Activated CD8-positive, alpha-beta memory T cell treated with anti-CD3 and anti-CD28 coated beads for 36 hours (primary cell): ENCODE results near the gene DARS1. TPM values are rescaled to one million over a fixed set of nuclear protein-coding genes. Genes with fewer than 3 reads are reported as not detected.

Experiments
- CTCF ChIA-PET: fragments of 350-600 bp; sonication (Branson Sonifier 250); formaldehyde crosslinking; loops from one replicate; lab custom pipeline; 2021; ENCODE audit warnings: antibody characterized with exemption; lab: Charles Lee
- POLR2A ChIA-PET: fragments of 350-600 bp; sonication (Branson Sonifier 250); formaldehyde crosslinking; loops from one replicate; lab custom pipeline; 2021; ENCODE audit warnings: antibody characterized with exemption; lab: Charles Lee
- total RNA-seq, 2 experiments: library from RNA; stranded (reverse); gene quantifications; one replicate each; pipeline ENCODE4 v1.2.3, GENCODE V29; 2021

Gene DARS1
- 100 to 1,000 TPM; 159 to 160 TPM for total RNA-seq

DNA sequence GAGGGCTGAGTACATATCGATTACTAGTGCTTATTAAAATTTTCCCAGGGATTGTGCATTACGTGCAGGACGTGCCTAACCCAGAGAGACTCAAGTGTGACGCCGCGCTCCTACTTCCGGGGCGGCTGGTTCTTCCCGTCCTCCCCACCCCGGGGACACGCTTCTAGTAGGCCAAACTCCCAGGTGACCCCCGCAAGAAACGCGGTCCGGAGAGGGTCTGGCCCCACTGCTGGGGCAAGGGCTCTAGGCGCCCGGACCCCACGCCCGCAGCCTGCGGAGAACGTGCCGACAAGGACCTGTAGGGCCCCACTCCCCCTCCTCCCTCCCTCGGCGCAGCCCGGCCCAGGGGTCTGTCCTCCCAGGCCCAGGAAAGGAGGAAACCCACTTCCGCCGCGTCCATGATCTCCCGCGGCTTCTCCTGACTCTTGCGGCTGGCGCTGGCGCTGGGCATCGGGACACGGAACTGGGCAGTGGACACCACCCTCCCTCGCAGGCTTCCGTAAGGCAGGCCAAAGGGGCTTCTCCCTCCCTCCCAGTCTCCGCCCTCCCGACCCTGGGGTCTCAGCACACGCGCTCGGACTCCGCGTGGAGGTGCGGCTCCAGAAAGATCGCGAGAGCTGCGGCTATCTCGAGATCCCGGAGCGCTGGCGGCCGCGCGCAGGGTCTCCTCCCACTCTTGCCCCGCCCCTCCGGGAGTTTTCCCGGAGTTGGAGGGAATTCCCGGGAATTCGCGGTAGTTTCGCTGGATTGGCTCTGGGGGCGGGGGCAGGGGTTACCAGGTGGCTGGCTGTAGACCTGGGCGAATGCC lies at the start of gene DARS1:
Gene DARS1 (minus strand): TSS at position 609 of the 808 bp plus-strand sequence. CDS start 158 bp downstream, at position 451.
- ChIA-PET CTCF (interaction anchor here (1.3 to 2.3 kb wide), 2 partner anchors 64 to 71 kb away, joined by 3 to 7 read pairs; no protein-coding TSS in a partner anchor), POLR2A (interaction anchor here (0.6 to 1.4 kb wide), 10 partner anchors 23 to 397 kb away, joined by 3 to 7 read pairs (median 4); no protein-coding TSS in a partner anchor)

DNA sequence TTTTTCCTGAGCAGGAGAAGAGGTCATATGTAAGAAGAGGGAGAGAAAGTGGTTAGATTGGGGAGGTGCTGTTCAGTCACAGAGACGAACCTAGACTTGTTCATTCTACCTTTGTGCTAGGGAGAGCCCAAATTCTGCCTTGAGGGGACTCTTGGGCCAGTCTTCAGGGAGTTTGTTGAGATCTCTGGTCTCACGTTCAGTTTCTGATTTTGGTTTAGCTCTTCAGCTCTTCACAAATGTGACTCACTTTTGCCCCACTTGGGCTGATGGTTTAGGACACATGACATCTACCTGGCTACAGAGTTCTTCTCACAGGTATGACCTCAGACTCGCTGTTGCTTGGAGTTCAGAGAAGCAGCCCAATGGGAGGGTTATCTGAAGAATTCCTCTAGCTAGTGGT lies 49.2 kb upstream of the DARS1 start:
- CTCF ChIA-PET: no interaction called here
- POLR2A ChIA-PET: no interaction called here

DNA sequence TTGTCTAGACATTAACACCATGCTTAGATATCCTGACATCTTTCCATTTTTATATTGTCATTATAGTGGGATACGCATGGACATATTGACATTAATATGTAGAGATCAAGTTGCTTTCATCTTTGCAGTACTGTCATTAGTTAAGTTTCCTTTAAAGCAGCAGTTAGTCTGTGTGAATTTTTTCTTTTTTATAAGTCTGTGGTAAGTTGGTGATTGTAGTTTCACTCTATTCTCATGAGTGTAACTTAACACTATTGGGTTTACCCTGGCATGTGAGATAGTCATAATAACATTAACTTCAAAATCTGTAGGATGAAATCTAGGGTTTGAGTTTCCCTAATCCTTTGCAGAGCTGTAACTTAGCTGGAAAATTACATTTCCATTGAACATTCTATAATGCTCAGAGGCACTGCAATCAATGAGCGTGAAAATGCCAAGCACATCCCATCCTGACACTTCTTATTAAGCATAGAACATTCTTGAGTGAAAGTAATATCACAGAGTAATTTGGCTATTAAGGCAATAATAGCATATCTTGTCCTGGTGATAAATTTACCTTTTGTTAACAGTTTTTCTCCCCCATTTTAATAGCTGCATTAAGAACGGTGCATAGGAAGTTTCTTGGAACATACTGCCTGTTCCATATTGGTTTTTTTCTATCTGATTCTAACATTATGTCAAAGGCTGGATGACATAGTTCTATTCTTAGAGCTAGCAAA lies 47.5 kb upstream of the DARS1 start:
- CTCF ChIA-PET: no interaction called here
- POLR2A ChIA-PET: no interaction called here

DNA sequence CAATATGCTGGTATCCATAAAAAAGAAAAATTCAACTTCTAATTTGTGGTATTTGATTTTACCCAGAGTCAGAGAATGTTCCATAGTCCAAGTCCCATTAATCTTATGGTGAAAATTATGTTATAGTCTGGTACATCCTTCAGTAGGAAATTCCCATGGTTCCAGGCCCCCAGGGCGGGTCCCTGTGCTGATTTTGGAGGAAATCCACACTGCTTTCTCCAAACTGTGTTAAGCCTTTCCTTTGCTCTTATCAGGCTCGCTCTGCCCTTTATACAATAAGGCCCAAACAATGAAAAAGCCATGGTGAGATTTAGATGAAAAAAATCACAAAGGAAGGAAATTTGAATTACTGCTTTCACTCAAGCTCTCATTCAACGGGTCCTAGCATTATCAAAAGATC lies 46.8 kb upstream of the DARS1 start:
- CTCF ChIA-PET: no interaction called here
- POLR2A ChIA-PET: no interaction called here

DNA sequence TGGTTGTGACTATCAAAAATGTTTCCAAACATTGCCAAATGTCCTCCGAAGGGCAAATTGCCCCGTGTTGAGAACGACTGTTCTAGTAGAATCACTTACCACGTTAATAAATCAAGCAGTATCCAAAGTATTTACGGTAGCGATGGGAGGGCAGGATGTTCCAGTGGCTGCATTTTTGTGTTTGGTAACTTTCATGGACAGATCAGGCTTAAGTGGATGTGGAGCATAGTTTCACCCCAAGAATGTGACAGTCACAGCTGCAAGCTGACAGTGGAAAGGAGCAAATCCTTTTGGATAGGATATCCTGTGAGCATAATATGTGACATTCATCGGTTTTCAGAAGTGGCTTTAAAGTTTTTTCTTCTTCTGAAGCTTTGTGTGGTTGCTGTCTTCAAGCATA lies 46.3 kb upstream of the DARS1 start:
- POLR2A ChIA-PET: interaction anchor here (0.6 kb wide), 1 partner anchor 89 kb away, joined by 3 read pairs; no protein-coding TSS in a partner anchor
- CTCF ChIA-PET: no interaction called here

DNA sequence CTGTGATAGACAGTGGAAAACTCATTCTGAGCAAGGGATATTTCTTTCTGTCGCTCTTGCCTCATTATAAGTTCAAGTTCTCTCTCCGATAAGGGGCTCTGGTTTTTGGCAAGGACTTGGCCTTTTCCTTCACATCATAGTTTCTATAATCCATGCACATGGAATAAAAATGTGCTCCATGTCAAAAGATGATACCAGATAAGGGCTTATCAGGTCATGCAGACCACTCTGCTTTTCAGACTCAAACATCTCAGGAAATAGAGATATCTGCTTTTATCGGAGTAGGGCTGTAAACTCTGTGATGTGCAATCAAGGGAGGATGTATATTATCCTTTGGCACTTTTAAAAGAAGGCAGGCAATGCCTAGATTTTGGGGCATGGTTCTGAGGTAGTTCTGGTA lies 45.0 kb upstream of the DARS1 start:
- ChIA-PET POLR2A (no interaction called here), CTCF (no interaction called here)

DNA sequence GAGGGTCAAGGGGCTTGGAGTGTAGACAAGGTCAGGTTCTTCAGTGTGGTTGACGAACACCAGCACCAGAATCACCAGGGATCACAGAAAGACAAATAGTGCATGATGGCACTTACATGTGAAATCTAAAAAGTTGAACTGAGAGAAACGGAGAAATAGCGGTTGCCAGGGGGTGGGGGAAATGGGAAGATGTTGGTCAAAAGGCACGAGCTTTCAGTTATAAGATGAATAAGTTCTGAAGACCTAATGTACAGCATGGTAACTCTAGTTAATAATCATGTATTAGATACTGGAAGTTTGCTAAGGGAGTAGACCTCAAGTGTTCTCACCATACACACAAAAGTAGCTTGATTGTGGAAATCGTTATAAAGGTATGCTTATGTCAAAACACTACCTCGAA lies 43.7 kb upstream of the DARS1 start:
- CTCF ChIA-PET: no interaction called here
- POLR2A ChIA-PET: no interaction called here

DNA sequence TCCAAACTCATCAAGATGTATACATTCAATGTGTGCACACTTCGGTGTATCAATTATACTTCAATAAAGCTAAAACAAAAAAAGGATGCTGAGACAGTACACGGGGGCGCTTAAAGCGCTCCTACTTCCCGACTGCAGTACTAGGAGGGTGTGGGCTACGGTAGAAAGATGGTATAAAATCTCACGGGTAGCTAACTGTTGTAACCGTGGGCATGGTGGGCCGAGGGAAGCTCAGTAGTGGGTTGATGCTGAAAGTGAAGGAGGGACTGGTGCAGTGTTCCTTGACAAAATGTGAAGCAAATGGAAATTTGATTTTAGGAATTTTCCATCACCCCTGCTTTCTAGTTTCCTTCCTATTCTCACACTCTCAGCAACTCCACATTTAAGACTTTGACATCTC lies 42.6 kb upstream of the DARS1 start:
- ChIA-PET POLR2A (no interaction called here), CTCF (no interaction called here)

DNA sequence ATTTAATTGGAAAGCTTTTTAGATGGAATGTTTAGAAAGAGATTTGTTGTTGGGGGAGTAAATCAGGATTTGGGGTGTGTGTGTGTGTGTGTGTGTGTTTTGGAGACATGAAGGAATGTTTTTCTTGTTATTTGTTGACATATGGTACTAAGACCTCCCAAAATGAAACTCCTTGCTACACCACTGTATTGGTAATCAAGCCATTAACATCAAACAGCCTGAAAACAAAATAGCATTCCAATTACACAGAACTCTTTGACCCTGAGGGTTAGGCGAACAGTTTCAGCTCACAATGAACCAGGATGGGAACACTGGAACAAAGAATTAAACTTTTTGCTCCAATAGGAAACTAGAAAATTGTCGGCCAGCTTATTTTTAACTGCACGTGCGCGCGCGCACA lies 41.7 kb upstream of the DARS1 start:
- ChIA-PET POLR2A (interaction anchor here (0.6 kb wide), 1 partner anchor 80 kb away, joined by 4 read pairs; no protein-coding TSS in a partner anchor), CTCF (no interaction called here)

DNA sequence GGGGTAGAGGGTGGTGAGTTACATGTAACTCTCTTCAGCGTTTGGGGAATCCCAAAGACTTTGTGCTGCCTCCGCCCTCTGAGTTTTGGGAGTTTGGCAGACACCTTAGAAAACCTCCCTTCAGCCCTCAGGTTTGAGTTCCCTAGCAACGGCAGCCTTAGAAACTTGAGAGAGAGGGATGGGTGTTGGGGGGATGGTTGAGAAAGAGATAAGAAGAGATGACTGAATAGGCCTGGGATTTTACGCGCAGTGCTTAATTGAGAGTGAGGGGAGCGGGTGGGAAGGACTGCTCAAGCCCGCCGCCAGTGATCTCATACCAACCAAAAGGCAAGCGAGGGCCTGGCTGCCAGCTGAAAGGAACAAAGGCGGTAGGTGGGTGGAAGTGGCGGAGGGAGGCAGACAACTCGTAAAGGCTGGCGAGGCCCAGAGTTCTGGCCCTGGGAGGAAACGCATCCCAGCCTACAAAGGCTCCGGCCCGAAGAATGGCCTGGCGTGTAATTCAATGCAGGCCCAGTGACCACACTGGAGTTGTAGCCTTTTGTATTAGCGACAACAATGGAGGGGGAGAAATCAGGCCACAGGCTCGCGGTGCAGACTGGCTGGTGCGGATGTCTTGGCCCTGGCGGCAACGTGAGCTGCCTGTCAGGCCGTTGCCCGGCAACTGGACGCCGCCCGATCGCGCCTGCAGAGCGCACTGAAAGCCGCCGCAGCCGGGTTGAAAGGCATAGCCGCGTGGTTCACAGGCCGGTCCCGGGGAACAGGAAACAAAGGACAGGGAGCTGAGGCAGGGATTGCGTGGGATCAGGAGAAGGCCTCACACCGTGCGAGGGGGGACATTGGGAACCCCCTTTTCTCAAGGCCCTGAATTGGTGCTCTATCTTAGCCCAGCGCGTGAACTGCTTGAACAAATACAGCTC lies 39.9 kb upstream of the DARS1 start:
- ChIA-PET CTCF (no interaction called here), POLR2A (interaction anchor here (0.6 kb wide), 2 partner anchors 29 to 78 kb away, joined by 3 to 5 read pairs; no protein-coding TSS in a partner anchor)

DNA sequence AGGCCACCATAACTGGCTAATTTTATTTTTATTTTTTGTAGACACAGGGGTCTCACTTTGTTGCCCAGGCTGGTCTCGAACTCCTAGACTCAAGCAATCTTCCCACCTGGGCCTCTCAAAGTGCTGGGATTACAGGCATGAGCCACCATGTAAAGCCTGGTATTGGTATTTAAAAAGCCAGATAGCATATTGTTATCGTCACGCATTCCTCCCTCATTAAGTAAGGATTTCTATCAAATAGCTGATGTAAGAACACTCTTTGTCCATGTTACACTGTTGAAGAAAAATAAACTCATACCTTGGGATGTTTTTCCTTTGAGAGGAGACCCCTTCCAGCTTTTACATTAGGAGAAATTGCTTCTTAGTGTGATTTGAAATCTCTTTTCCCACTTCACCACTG lies 39.2 kb upstream of the DARS1 start:
- ChIA-PET POLR2A (no interaction called here), CTCF (no interaction called here)

DNA sequence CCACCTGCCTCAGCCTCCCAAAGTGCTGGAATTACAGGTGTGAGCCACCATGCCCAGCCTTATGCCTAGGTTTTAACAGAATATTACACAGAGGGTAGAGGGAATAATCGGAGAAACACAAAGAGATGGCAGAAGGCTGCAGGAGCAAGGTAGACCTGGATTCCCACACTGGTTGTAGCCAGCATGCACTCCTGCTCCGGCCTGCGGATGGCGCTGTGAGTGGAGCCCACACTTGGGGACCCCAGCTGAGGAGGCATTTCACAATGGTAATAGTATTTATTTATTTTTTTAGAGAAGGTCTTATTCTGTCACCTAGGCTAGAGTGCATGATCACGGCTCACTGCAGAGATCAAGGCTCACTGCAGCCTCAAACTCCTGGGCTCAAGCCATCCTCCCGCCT lies 38.8 kb upstream of the DARS1 start:
- POLR2A ChIA-PET: no interaction called here
- CTCF ChIA-PET: no interaction called here

DNA sequence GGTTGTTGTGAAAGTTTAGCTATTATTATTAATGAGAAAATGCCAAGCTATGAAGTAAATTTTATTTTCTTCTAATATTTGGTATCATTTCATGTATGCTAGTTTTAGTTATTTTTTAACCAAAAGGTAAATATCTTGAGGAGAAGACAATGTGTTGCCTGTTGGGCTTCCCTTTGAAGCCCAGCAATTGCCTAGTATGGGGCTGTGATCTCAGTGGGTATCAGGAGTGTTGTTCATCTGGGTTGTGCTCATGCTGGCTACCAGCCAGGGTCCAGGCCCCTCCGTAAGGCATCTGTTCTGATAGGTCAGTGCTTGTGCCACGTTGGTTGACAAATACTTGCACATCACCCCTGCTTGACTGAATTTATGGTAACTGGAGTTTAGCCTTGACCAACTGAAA lies 38.0 kb upstream of the DARS1 start:
- POLR2A ChIA-PET: no interaction called here
- CTCF ChIA-PET: no interaction called here

DNA sequence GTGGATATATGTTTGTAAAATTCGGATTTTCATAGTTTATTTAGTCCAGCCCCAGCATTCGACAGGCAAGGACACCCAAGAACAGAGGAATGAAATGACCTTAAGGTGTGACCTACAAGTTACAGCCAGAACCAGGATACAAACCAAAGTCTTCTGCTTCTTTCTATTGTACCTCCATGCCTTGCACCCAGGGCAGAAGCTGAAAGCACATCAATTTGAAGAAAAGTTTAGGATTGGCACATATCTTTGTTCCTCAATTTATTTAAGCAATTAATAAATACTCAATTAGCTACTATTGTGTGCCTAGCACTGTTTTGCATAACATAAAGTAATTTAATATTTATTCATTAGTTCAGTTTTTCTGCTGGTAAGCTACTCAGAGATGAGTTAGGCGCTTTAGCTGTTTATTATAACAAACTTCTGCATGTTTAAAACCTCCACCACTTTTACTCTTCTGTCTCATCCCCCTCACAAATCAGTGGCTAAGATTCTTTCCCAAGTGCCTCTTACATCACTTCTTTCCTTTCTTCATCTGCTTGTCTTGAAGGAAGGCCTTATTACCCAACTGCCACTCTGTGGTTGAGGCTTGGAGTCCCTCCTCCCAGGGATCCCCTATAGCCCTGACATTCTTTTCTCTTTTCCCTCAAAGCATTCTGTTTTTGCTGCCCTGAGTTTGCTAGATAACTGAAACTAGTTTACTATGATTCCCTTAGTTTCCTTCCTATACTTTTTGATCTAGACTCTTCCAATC lies 37.1 kb upstream of the DARS1 start:
- CTCF ChIA-PET: no interaction called here
- POLR2A ChIA-PET: no interaction called here

DNA sequence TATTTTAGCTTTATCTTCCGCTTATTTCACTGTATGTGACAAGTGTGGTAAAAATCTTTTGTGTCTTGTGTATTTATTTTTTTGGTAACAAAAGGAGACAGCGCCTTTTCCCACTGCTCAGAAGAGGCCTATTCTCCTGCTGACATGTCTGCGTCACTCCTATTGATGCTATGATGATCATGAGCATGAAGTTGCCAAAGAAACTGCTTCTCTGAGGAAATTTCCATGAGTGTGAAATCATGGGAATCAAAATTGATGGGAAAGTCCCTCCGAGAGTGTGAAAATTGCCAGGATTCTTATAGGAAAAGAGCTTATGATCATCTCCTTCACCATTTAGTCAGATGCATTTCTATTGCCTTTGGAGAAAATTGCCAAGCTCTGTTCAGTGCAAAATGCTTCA lies 36.5 kb upstream of the DARS1 start:
- CTCF ChIA-PET: interaction anchor here (1.0 kb wide), 1 partner anchor 225 kb away, joined by 3 read pairs; no protein-coding TSS in a partner anchor
- POLR2A ChIA-PET: no interaction called here

DNA sequence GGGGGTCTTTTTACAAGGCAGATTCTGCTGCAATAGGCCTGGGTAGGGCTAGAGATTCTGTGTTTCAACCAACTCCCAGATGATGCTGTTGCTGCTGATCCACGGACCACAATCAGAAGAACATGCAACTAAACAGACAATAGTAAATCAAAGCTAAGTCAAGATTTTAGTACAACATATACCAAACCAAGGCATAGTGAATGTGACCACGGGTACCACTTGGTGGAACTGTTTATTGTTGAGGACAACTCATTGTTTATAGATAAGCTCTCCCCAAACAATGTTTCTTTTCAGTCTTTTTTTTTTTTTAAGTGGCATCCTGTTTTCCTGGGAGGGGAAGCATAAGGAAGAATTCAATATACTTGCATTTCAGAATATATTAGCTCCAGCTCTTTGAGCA lies 36.0 kb upstream of the DARS1 start:
- CTCF ChIA-PET: interaction anchor here (1.0 kb wide), 1 partner anchor 224 kb away, joined by 3 read pairs; no protein-coding TSS in a partner anchor
- POLR2A ChIA-PET: no interaction called here

DNA sequence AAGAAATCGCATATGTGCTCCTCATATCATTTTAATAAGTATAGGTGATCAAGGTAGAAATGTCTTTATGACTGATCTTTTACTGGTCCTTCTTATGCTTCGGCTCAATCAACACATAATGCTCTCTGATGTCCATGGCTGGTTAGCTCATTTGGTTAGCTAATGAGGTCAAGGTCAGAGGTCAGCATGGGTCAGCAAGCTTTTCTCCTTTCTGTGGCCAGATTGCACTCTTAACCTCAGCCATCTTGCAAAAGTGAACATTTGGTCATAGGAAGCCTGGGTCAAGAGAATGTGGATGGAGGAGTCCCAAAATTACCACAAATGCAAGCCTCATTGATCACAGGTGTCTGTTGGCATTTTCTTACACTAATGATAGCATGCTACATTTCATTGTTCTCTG lies 35.4 kb upstream of the DARS1 start:
- ChIA-PET CTCF (interaction anchor here (1.0 kb wide), 1 partner anchor 223 kb away, joined by 3 read pairs; no protein-coding TSS in a partner anchor), POLR2A (no interaction called here)

DNA sequence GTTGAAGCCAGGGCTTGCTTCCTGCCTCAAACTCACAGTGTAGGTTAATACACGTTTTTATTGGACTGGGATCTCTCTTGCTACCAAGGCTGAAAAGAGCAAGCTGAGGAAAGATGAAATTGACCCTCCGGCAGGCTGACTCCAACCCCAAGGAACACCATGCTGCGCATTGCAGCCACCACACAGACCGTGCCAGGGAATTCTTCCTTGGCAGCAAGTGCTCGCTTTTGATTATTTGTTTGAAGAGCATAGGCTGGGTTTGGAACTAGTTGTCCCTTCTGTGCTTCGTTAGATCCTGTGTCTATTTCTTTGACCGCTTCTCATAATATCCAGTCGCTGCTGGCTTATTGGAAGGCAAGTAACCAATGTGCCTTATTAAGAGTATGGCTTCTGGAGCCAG lies 34.4 kb upstream of the DARS1 start:
- ChIA-PET CTCF (no interaction called here), POLR2A (no interaction called here)

DNA sequence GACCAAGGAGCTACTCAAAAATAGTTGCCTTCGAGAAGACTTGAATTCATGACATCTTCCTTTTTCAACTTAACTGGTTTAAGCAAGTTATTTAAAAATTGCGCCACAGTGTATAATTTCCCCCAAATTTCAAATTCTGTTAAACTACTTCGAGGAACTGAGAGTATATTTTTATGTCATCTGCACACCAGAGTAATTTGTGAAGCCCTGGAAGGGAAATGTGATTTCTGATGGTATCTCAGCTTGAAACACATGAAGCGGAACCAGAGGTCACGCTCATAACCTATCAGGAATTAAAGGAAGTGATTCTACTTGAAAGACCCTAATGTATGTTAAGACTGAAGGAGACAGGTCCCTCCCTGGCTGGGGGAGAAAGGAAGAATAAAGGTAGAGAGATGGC lies 33.9 kb upstream of the DARS1 start:
- ChIA-PET CTCF (interaction anchor here (0.6 kb wide), 1 partner anchor 105 kb away, joined by 3 read pairs; no protein-coding TSS in a partner anchor), POLR2A (no interaction called here)
